IMR-90 (cell line): Measurements from ENCODE around the gene TTC31. TPM values are rescaled to one million over a fixed set of nuclear protein-coding genes. Genes with fewer than 3 reads are reported as not detected.

Experiments
- ATAC-seq: fragments of 200-7000 bp; cut with Tn5 transposase; 2 replicates; pipeline ENCODE4 v1.9.1; 2020; ENCODE audit warnings: low read depth, mild to moderate bottlenecking, moderate library complexity
- BruUV-seq: library from RNA; stranded (reverse); fragments of 400-500 nt; replicated peaks from 2 replicates; lab custom pipeline; 2021; lab: Mats Ljungman, UMichigan
- CTCF ChIA-PET: fragments of 300-600 bp; formaldehyde crosslinking; extraction: SDS; loops from one replicate; lab custom pipeline; 2021; ENCODE audit warnings: antibody characterized with exemption; lab: Yijun Ruan, JAX
- POLR2A ChIA-PET: fragments of 300-600 bp; sonication (Branson Sonifier 250); formaldehyde crosslinking; loops from one replicate; lab custom pipeline; 2022; ENCODE audit warnings: antibody characterized with exemption; ENCODE audit not compliant: unreplicated experiment; lab: Charles Lee
- DNase-seq: peaks from one replicate; pipeline ENCODE4 v3.0.0; 2013
- H2AFZ ChIP-seq: replicated peaks from 2 replicates; pipeline ENCODE3; 2013; ENCODE audit warnings: low read length, mild to moderate bottlenecking; ENCODE audit not compliant: poor library complexity
- H2AK5ac ChIP-seq: 2 replicates; pipeline ENCODE4 v1.6.1; 2013; ENCODE audit warnings: low read depth, low read length, inconsistent platforms
- H2AK9ac ChIP-seq: replicated peaks from 2 replicates; pipeline ENCODE3; 2013; ENCODE audit warnings: mild to moderate bottlenecking, low read depth, low read length, moderate library complexity; ENCODE audit not compliant: poor library complexity
- H2BK120ac ChIP-seq: 2 replicates; pipeline ENCODE4 v1.6.1; 2013; ENCODE audit warnings: low read depth, low read length, inconsistent platforms
- H2BK15ac ChIP-seq: 3 replicates; pipeline ENCODE4 v1.6.1; 2013; ENCODE audit warnings: low read depth, low read length, inconsistent platforms
- H2BK20ac ChIP-seq: 2 replicates; pipeline ENCODE4 v1.6.1; 2013; ENCODE audit warnings: low read depth, mild to moderate bottlenecking, inconsistent platforms, low read length, moderate library complexity
- H2BK5ac ChIP-seq: 2 replicates; pipeline ENCODE4 v1.6.1; 2013; ENCODE audit warnings: mild to moderate bottlenecking, low read depth, low read length, inconsistent platforms; ENCODE audit not compliant: poor library complexity, severe bottlenecking
- H3K14ac ChIP-seq: replicated peaks from 2 replicates; pipeline ENCODE4 v1.6.1; 2013; ENCODE audit warnings: low read depth, low read length, inconsistent platforms
- H3K18ac ChIP-seq: 2 replicates; pipeline ENCODE4 v1.6.1; 2013; ENCODE audit warnings: low read depth, low read length, control low read depth
- H3K23ac ChIP-seq: 2 replicates; pipeline ENCODE4 v1.6.1; 2013; ENCODE audit warnings: low read depth, low read length, inconsistent platforms
- H3K27ac ChIP-seq: 2 replicates; pipeline ENCODE4 v1.5.1; 2013; ENCODE audit warnings: mild to moderate bottlenecking, control low read depth, low read length; ENCODE audit not compliant: insufficient read depth
- H3K27me3 ChIP-seq: 2 replicates; pipeline ENCODE4 v1.6.1; 2013; ENCODE audit warnings: low read length; ENCODE audit not compliant: control insufficient read depth, insufficient read depth
- H3K36me3 ChIP-seq: 2 replicates; pipeline ENCODE4 v1.6.1; 2013; ENCODE audit warnings: low read length, mixed read lengths; ENCODE audit not compliant: control insufficient read depth, insufficient read depth
- H3K4ac ChIP-seq: 2 replicates; pipeline ENCODE4 v1.6.1; 2013; ENCODE audit warnings: low read depth, low read length, inconsistent platforms
- H3K4me1 ChIP-seq: 2 replicates; pipeline ENCODE4 v1.6.1; 2013; ENCODE audit warnings: low read length, mixed read lengths; ENCODE audit not compliant: control insufficient read depth, insufficient read depth
- H3K4me2 ChIP-seq: 2 replicates; pipeline ENCODE4 v1.6.1; 2013; ENCODE audit warnings: low read depth, mild to moderate bottlenecking, control low read depth, low read length, moderate library complexity
- H3K4me3 ChIP-seq: 2 replicates; pipeline ENCODE4 v1.5.1; 2013; ENCODE audit warnings: low read depth, mild to moderate bottlenecking, control low read depth, low read length, moderate library complexity; ENCODE audit not compliant: insufficient read depth
- H3K56ac ChIP-seq: 2 replicates; pipeline ENCODE4 v1.6.1; 2013; ENCODE audit warnings: low read length, inconsistent platforms; ENCODE audit not compliant: insufficient read depth; ENCODE audit errors: extremely low read depth
- H3K79me1 ChIP-seq, 2 experiments: 2 replicates each; pipeline ENCODE4 v1.6.1; 2013; ENCODE audit warnings: low read length in 2 of 2, inconsistent platforms in 1 of 2, low read depth in 1 of 2
- H3K9ac ChIP-seq: 2 replicates; pipeline ENCODE4 v1.6.1; 2013; ENCODE audit warnings: low read depth, low read length, control low read depth
- H3K9me1 ChIP-seq: 2 replicates; pipeline ENCODE4 v1.6.1; 2013; ENCODE audit warnings: low read length, inconsistent platforms; ENCODE audit not compliant: insufficient read depth
- H3K9me3 ChIP-seq: 2 replicates; pipeline ENCODE4 v1.6.1; 2013; ENCODE audit warnings: low read length; ENCODE audit not compliant: control insufficient read depth, insufficient read depth
- H4K20me1 ChIP-seq: 2 replicates; pipeline ENCODE4 v1.6.1; 2013; ENCODE audit warnings: low read length, inconsistent platforms; ENCODE audit not compliant: insufficient read depth
- H4K5ac ChIP-seq: 2 replicates; pipeline ENCODE4 v1.6.1; 2013; ENCODE audit warnings: mild to moderate bottlenecking, low read depth, low read length, control low read depth
- H4K8ac ChIP-seq, 2 experiments: 2 replicates each; pipeline ENCODE4 v1.6.1; 2013; ENCODE audit warnings: low read depth in 2 of 2, low read length in 2 of 2, control low read depth in 1 of 2, inconsistent platforms in 1 of 2
- H4K91ac ChIP-seq: 2 replicates; pipeline ENCODE4 v1.6.1; 2013; ENCODE audit warnings: low read depth, low read length, inconsistent platforms; ENCODE audit not compliant: insufficient read depth
- BHLHE40 ChIP-seq: fragments of 150-350 bp; IDR thresholded peaks from 2 replicates; pipeline ENCODE4 v1.6.1; 2016; ENCODE audit warnings: mild to moderate bottlenecking, low read depth, low read length
- CEBPB ChIP-seq: IDR thresholded peaks from 2 replicates; pipeline ENCODE4 v1.6.1; 2012; ENCODE audit warnings: low read depth, low read length, improper control_type of control experiment
- CHD1 ChIP-seq: IDR thresholded peaks from 2 replicates; pipeline ENCODE4 v1.6.1; 2012; ENCODE audit warnings: low read depth, low read length, improper control_type of control experiment
- ELK1 ChIP-seq: fragments of 150-350 bp; IDR thresholded peaks from 2 replicates; pipeline ENCODE4 v1.6.1; 2016; ENCODE audit warnings: low read depth, mild to moderate bottlenecking, low read length, moderate library complexity, borderline replicate concordance
- FOS ChIP-seq: fragments of 150-350 bp; IDR thresholded peaks from 2 replicates; pipeline ENCODE4 v1.6.1; 2016; ENCODE audit warnings: low read depth, low read length
- MAFK ChIP-seq: IDR thresholded peaks from 2 replicates; pipeline ENCODE4 v1.6.1; 2012; ENCODE audit warnings: low read depth, low read length, improper control_type of control experiment
- MAZ ChIP-seq: IDR thresholded peaks from 2 replicates; pipeline ENCODE4 v1.6.1; 2012; ENCODE audit warnings: low read depth, mild to moderate bottlenecking, low read length, improper control_type of control experiment, moderate library complexity, borderline replicate concordance
- MXI1 ChIP-seq: IDR thresholded peaks from 2 replicates; pipeline ENCODE4 v1.6.1; 2012; ENCODE audit warnings: low read depth, mild to moderate bottlenecking, low read length, moderate library complexity, borderline replicate concordance
- POLR2A ChIP-seq: IDR thresholded peaks from 2 replicates; pipeline ENCODE4 v1.6.1; 2012; ENCODE audit warnings: mild to moderate bottlenecking, low read depth, low read length
- RFX5 ChIP-seq: IDR thresholded peaks from 2 replicates; pipeline ENCODE4 v1.8.0; 2012; ENCODE audit warnings: low read depth, mild to moderate bottlenecking, low read length, moderate library complexity
- SMC3 ChIP-seq: fragments of 150-350 bp; IDR thresholded peaks from 2 replicates; pipeline ENCODE4 v1.6.1; 2016; ENCODE audit warnings: low read depth, mild to moderate bottlenecking, antibody characterized with exemption, low read length, moderate library complexity
- USF2 ChIP-seq: fragments of 150-350 bp; IDR thresholded peaks from 2 replicates; pipeline ENCODE4 v1.6.1; 2017; ENCODE audit warnings: mild to moderate bottlenecking, antibody characterized with exemption, low read length, low read depth
- WGBS, 2 experiments: methylation state at CpG; one replicate each; pipeline versions ENCODE4 v1.1.5 to v1.1.7; 2013; ENCODE audit warnings: missing lambda C conversion rate in 2 of 2; ENCODE audit not compliant: insufficient read length in 1 of 2; ENCODE audit errors: extremely low coverage in 2 of 2; 5-methylcytosine and 5-hydroxymethylcytosine counted together
- dilution Hi-C: fragments of 300-500 bp; cut with HindIII; formaldehyde crosslinking; loops from one replicate; pipeline ENCODE4 v1.14.3; 2018; ENCODE audit warnings: low sequenced_read_pairs; ENCODE audit not compliant: unreplicated experiment
- in situ Hi-C: fragments of 300-500 bp; cut with MboI; formaldehyde crosslinking; loops from 3 replicates; pipeline ENCODE4 v1.14.3; 2019; ENCODE audit warnings: low sequenced_read_pairs, inconsistent platforms, mixed read lengths
- intact Hi-C: fragments of 100-400 bp; cut with micrococcal nuclease; formaldehyde crosslinking; loops from 2 replicates; pipeline ENCODE4 v1.10.0; 2022
- polyA plus RNA-seq, 3 experiments: library from polyadenylated mRNA; depleted of rRNA; stranded (reverse); fragments of >200 nt; gene quantifications; 2 replicates each; pipeline ENCODE4 v1.2.3, GENCODE V29; 2012; ENCODE audit warnings: low replicate concordance in 1 of 3
- total RNA-seq: library from RNA; depleted of rRNA; stranded (reverse); fragments of >200 nt; gene quantifications from 2 replicates; pipeline ENCODE4 v1.2.3, GENCODE V29; 2012
- TF ChIP-seq, protein P1 (sequence below): conservative IDR thresholded peaks from 2 replicates; pipeline ENCODE4 v1.5.1; 2012; ENCODE audit warnings: mild to moderate bottlenecking, low read depth, low read length, improper control_type of control experiment

Gene TTC31
- total and polyA plus RNA-seq, 2 of the 4 experiments (the other 2 are of a cell fraction): 6.3 to 18.8 TPM

GRCh38 chr2:74440378-74441169 is 42.3 kb upstream of the TTC31 start:
- BruUV-seq: no TSS peak
- H3K23ac ChIP-seq: peak overlapping the region; percentile 91
- peak overlapping the region; percentile 67 for H3K56ac ChIP-seq
- no peak overlapping the region for H2BK20ac ChIP-seq
- H3K4me3 ChIP-seq: peak overlapping the region; percentile 48
- intact Hi-C loops (loop anchor here (1.0 kb wide), 1 partner anchor 14 kb away; no protein-coding TSS in a partner anchor), in situ Hi-C loops (no loop called here), dilution Hi-C loops (no loop called here)
- peaks cover 18 to 41% of the 10 kb centered on the region in 2 experiments for H3K79me1 ChIP-seq
- 0 out of 2 replicates have a peak, but pooled peaks cover 3% of the 10 kb centered on the region for H4K20me1 ChIP-seq
- peak overlapping the region; percentile 83 for H3K9ac ChIP-seq
- peak; percentile 81 for DNase-seq
- peak overlapping the region; percentile 59 for H2BK5ac ChIP-seq
- H2AK9ac ChIP-seq: peak overlapping the region; percentile 99
- 5% methylated on average over 12 of the region's 45 CpGs; no CpG with 5 or more reads in 1 of the 2 experiments for WGBS, 2 experiments
- peak overlapping the region; percentile 70; the same call in 1 of the 3 replicates for H2BK15ac ChIP-seq
- peak overlapping the region; percentile 94 for H2AFZ ChIP-seq
- H3K27me3 ChIP-seq: peaks cover 4% of the 10 kb centered on the region; the same call in 1 of the 2 replicates
- H3K14ac ChIP-seq: peak overlapping the region; percentile 93
- peak overlapping the region; percentile 89 for H3K4me2 ChIP-seq
- POLR2A ChIA-PET: interaction anchor here (0.9 kb wide), 1 partner anchor 14 kb away, joined by 4 read pairs; the partner anchor contains the start of gene INO80B
- peak overlapping the region; percentile 77 for H2BK120ac ChIP-seq
- H3K27ac ChIP-seq: peak overlapping the region; percentile 70
- CTCF ChIA-PET: no interaction called here
- H3K4me1 ChIP-seq: peaks cover 23% of the 10 kb centered on the region
- H3K36me3 ChIP-seq: no peaks in the 10 kb centered on the region; the same call in 1 of the 2 replicates
- peak overlapping the region; percentile 29 for H3K18ac ChIP-seq
- peak overlapping the region; percentile 87 to 98 for H4K8ac ChIP-seq
- H3K9me1 ChIP-seq: peaks cover 21% of the 10 kb centered on the region
- no peaks in the 10 kb centered on the region for H3K9me3 ChIP-seq
- peak overlapping the region; percentile 86 for H4K5ac ChIP-seq
- ATAC-seq: peak; percentile 98
- H3K4ac ChIP-seq: peak overlapping the region; percentile 95
- H2AK5ac ChIP-seq: peak overlapping the region; percentile 95
- peak overlapping the region; percentile 93 for H4K91ac ChIP-seq
- TF ChIP-seq SMC3: no peak
- TF ChIP-seq, protein P1, sequence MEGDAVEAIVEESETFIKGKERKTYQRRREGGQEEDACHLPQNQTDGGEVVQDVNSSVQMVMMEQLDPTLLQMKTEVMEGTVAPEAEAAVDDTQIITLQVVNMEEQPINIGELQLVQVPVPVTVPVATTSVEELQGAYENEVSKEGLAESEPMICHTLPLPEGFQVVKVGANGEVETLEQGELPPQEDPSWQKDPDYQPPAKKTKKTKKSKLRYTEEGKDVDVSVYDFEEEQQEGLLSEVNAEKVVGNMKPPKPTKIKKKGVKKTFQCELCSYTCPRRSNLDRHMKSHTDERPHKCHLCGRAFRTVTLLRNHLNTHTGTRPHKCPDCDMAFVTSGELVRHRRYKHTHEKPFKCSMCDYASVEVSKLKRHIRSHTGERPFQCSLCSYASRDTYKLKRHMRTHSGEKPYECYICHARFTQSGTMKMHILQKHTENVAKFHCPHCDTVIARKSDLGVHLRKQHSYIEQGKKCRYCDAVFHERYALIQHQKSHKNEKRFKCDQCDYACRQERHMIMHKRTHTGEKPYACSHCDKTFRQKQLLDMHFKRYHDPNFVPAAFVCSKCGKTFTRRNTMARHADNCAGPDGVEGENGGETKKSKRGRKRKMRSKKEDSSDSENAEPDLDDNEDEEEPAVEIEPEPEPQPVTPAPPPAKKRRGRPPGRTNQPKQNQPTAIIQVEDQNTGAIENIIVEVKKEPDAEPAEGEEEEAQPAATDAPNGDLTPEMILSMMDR: 0 out of 2 replicates have a peak, but pooled peaks have one; percentile 20
- no peak for TF ChIP-seq MAFK
- TF ChIP-seq POLR2A: peak; percentile 42; the same call in 1 of the 2 replicates
- peak; percentile 42; the same call in 1 of the 2 replicates for TF ChIP-seq MAZ
- TF ChIP-seq USF2: no peak
- TF ChIP-seq CEBPB: no peak
- TF ChIP-seq MXI1: peak; percentile 46; the same call in 1 of the 2 replicates
- no peak for TF ChIP-seq FOS
- no peak for TF ChIP-seq RFX5
- no peak for TF ChIP-seq CHD1
- TF ChIP-seq BHLHE40: 0 out of 2 replicates have a peak, but pooled peaks have one; percentile 22
- no peak for TF ChIP-seq ELK1
